IMR-90 (cell line): ENCODE measurements around the gene PNPLA5. TPM values are rescaled to one million over a fixed set of nuclear protein-coding genes. Genes with fewer than 3 reads are reported as not detected.

Source experiments
- ATAC-seq: fragments of 200-7000 bp; cut with Tn5 transposase; 2 replicates; pipeline ENCODE4 v1.9.1; 2020; ENCODE audit warnings: low read depth, mild to moderate bottlenecking, moderate library complexity
- BruUV-seq: library from RNA; stranded (reverse); fragments of 400-500 nt; replicated peaks from 2 replicates; lab custom pipeline; 2021; lab: Mats Ljungman, UMichigan
- CTCF ChIA-PET: fragments of 300-600 bp; formaldehyde crosslinking; extraction: SDS; loops from one replicate; lab custom pipeline; 2021; ENCODE audit warnings: antibody characterized with exemption; lab: Yijun Ruan, JAX
- POLR2A ChIA-PET: fragments of 300-600 bp; sonication (Branson Sonifier 250); formaldehyde crosslinking; loops from one replicate; lab custom pipeline; 2022; ENCODE audit warnings: antibody characterized with exemption; ENCODE audit not compliant: unreplicated experiment; lab: Charles Lee
- DNase-seq: peaks from one replicate; pipeline ENCODE4 v3.0.0; 2013
- H2AFZ ChIP-seq: replicated peaks from 2 replicates; pipeline ENCODE3; 2013; ENCODE audit warnings: low read length, mild to moderate bottlenecking; ENCODE audit not compliant: poor library complexity
- H2AK5ac ChIP-seq: 2 replicates; pipeline ENCODE4 v1.6.1; 2013; ENCODE audit warnings: low read depth, low read length, inconsistent platforms
- H2AK9ac ChIP-seq: replicated peaks from 2 replicates; pipeline ENCODE3; 2013; ENCODE audit warnings: mild to moderate bottlenecking, low read depth, low read length, moderate library complexity; ENCODE audit not compliant: poor library complexity
- H2BK120ac ChIP-seq: 2 replicates; pipeline ENCODE4 v1.6.1; 2013; ENCODE audit warnings: low read depth, low read length, inconsistent platforms
- H2BK15ac ChIP-seq: 3 replicates; pipeline ENCODE4 v1.6.1; 2013; ENCODE audit warnings: low read depth, low read length, inconsistent platforms
- H2BK20ac ChIP-seq: 2 replicates; pipeline ENCODE4 v1.6.1; 2013; ENCODE audit warnings: low read depth, mild to moderate bottlenecking, inconsistent platforms, low read length, moderate library complexity
- H2BK5ac ChIP-seq: 2 replicates; pipeline ENCODE4 v1.6.1; 2013; ENCODE audit warnings: mild to moderate bottlenecking, low read depth, low read length, inconsistent platforms; ENCODE audit not compliant: poor library complexity, severe bottlenecking
- H3K14ac ChIP-seq: replicated peaks from 2 replicates; pipeline ENCODE4 v1.6.1; 2013; ENCODE audit warnings: low read depth, low read length, inconsistent platforms
- H3K18ac ChIP-seq: 2 replicates; pipeline ENCODE4 v1.6.1; 2013; ENCODE audit warnings: low read depth, low read length, control low read depth
- H3K23ac ChIP-seq: 2 replicates; pipeline ENCODE4 v1.6.1; 2013; ENCODE audit warnings: low read depth, low read length, inconsistent platforms
- H3K27ac ChIP-seq: 2 replicates; pipeline ENCODE4 v1.5.1; 2013; ENCODE audit warnings: mild to moderate bottlenecking, control low read depth, low read length; ENCODE audit not compliant: insufficient read depth
- H3K27me3 ChIP-seq: 2 replicates; pipeline ENCODE4 v1.6.1; 2013; ENCODE audit warnings: low read length; ENCODE audit not compliant: control insufficient read depth, insufficient read depth
- H3K36me3 ChIP-seq: 2 replicates; pipeline ENCODE4 v1.6.1; 2013; ENCODE audit warnings: low read length, mixed read lengths; ENCODE audit not compliant: control insufficient read depth, insufficient read depth
- H3K4ac ChIP-seq: 2 replicates; pipeline ENCODE4 v1.6.1; 2013; ENCODE audit warnings: low read depth, low read length, inconsistent platforms
- H3K4me1 ChIP-seq: 2 replicates; pipeline ENCODE4 v1.6.1; 2013; ENCODE audit warnings: low read length, mixed read lengths; ENCODE audit not compliant: control insufficient read depth, insufficient read depth
- H3K4me2 ChIP-seq: 2 replicates; pipeline ENCODE4 v1.6.1; 2013; ENCODE audit warnings: low read depth, mild to moderate bottlenecking, control low read depth, low read length, moderate library complexity
- H3K4me3 ChIP-seq: 2 replicates; pipeline ENCODE4 v1.5.1; 2013; ENCODE audit warnings: low read depth, mild to moderate bottlenecking, control low read depth, low read length, moderate library complexity; ENCODE audit not compliant: insufficient read depth
- H3K56ac ChIP-seq: 2 replicates; pipeline ENCODE4 v1.6.1; 2013; ENCODE audit warnings: low read length, inconsistent platforms; ENCODE audit not compliant: insufficient read depth; ENCODE audit errors: extremely low read depth
- H3K79me1 ChIP-seq, 2 experiments: 2 replicates each; pipeline ENCODE4 v1.6.1; 2013; ENCODE audit warnings: low read length in 2 of 2, inconsistent platforms in 1 of 2, low read depth in 1 of 2
- H3K9ac ChIP-seq: 2 replicates; pipeline ENCODE4 v1.6.1; 2013; ENCODE audit warnings: low read depth, low read length, control low read depth
- H3K9me1 ChIP-seq: 2 replicates; pipeline ENCODE4 v1.6.1; 2013; ENCODE audit warnings: low read length, inconsistent platforms; ENCODE audit not compliant: insufficient read depth
- H3K9me3 ChIP-seq: 2 replicates; pipeline ENCODE4 v1.6.1; 2013; ENCODE audit warnings: low read length; ENCODE audit not compliant: control insufficient read depth, insufficient read depth
- H4K20me1 ChIP-seq: 2 replicates; pipeline ENCODE4 v1.6.1; 2013; ENCODE audit warnings: low read length, inconsistent platforms; ENCODE audit not compliant: insufficient read depth
- H4K5ac ChIP-seq: 2 replicates; pipeline ENCODE4 v1.6.1; 2013; ENCODE audit warnings: mild to moderate bottlenecking, low read depth, low read length, control low read depth
- H4K8ac ChIP-seq, 2 experiments: 2 replicates each; pipeline ENCODE4 v1.6.1; 2013; ENCODE audit warnings: low read depth in 2 of 2, low read length in 2 of 2, control low read depth in 1 of 2, inconsistent platforms in 1 of 2
- H4K91ac ChIP-seq: 2 replicates; pipeline ENCODE4 v1.6.1; 2013; ENCODE audit warnings: low read depth, low read length, inconsistent platforms; ENCODE audit not compliant: insufficient read depth
- BHLHE40 ChIP-seq: fragments of 150-350 bp; IDR thresholded peaks from 2 replicates; pipeline ENCODE4 v1.6.1; 2016; ENCODE audit warnings: mild to moderate bottlenecking, low read depth, low read length
- CEBPB ChIP-seq: IDR thresholded peaks from 2 replicates; pipeline ENCODE4 v1.6.1; 2012; ENCODE audit warnings: low read depth, low read length, improper control_type of control experiment
- FOS ChIP-seq: fragments of 150-350 bp; IDR thresholded peaks from 2 replicates; pipeline ENCODE4 v1.6.1; 2016; ENCODE audit warnings: low read depth, low read length
- MAZ ChIP-seq: IDR thresholded peaks from 2 replicates; pipeline ENCODE4 v1.6.1; 2012; ENCODE audit warnings: low read depth, mild to moderate bottlenecking, low read length, improper control_type of control experiment, moderate library complexity, borderline replicate concordance
- SMC3 ChIP-seq: fragments of 150-350 bp; IDR thresholded peaks from 2 replicates; pipeline ENCODE4 v1.6.1; 2016; ENCODE audit warnings: low read depth, mild to moderate bottlenecking, antibody characterized with exemption, low read length, moderate library complexity
- WGBS, 2 experiments: methylation state at CpG; one replicate each; pipeline versions ENCODE4 v1.1.5 to v1.1.7; 2013; ENCODE audit warnings: missing lambda C conversion rate in 2 of 2; ENCODE audit not compliant: insufficient read length in 1 of 2; ENCODE audit errors: extremely low coverage in 2 of 2; 5-methylcytosine and 5-hydroxymethylcytosine counted together
- dilution Hi-C: fragments of 300-500 bp; cut with HindIII; formaldehyde crosslinking; loops from one replicate; pipeline ENCODE4 v1.14.3; 2018; ENCODE audit warnings: low sequenced_read_pairs; ENCODE audit not compliant: unreplicated experiment
- in situ Hi-C: fragments of 300-500 bp; cut with MboI; formaldehyde crosslinking; loops from 3 replicates; pipeline ENCODE4 v1.14.3; 2019; ENCODE audit warnings: low sequenced_read_pairs, inconsistent platforms, mixed read lengths
- intact Hi-C: fragments of 100-400 bp; cut with micrococcal nuclease; formaldehyde crosslinking; loops from 2 replicates; pipeline ENCODE4 v1.10.0; 2022
- polyA plus RNA-seq, 3 experiments: library from polyadenylated mRNA; depleted of rRNA; stranded (reverse); fragments of >200 nt; gene quantifications; 2 replicates each; pipeline ENCODE4 v1.2.3, GENCODE V29; 2012; ENCODE audit warnings: low replicate concordance in 1 of 3
- total RNA-seq: library from RNA; depleted of rRNA; stranded (reverse); fragments of >200 nt; gene quantifications from 2 replicates; pipeline ENCODE4 v1.2.3, GENCODE V29; 2012

PNPLA5 gene
- total and polyA plus RNA-seq, 2 of the 4 experiments (the other 2 are of a cell fraction), result 0.18 to 0.44 TPM

- ATAC-seq, result peak; percentile 48; the same call in 1 of the 2 replicates
- CTCF ChIA-PET, result no interaction called here
Measured at GRCh38 chr22:43853328-43853931, 38.4 kb downstream of the PNPLA5 start.

More at GRCh38 chr22:43853328-43853931, 38.4 kb downstream of the PNPLA5 start:
- Histone ChIP-seq H3K9me1 (no peaks in the 10 kb centered on the region), H4K91ac (no peak overlapping the region), H3K4me2 (no peak overlapping the region), H3K4me1 (peaks cover 2% of the 10 kb centered on the region; the same call in 1 of the 2 replicates), H2AK5ac (no peak overlapping the region), H3K23ac (no peak overlapping the region), H2BK5ac (no peak overlapping the region), H4K20me1 (peaks cover 15% of the 10 kb centered on the region), H2BK120ac (no peak overlapping the region), H3K56ac (no peak overlapping the region), H3K18ac (no peak overlapping the region), H2AK9ac (no peak overlapping the region), H3K4ac (no peak overlapping the region), H3K9ac (no peak overlapping the region), H2AFZ (no peak overlapping the region), H3K14ac (no peak overlapping the region), H3K9me3 (no peaks in the 10 kb centered on the region), H3K27me3 (peaks cover 1% of the 10 kb centered on the region; the same call in 1 of the 2 replicates), H3K36me3 (no peaks in the 10 kb centered on the region), H4K5ac (no peak overlapping the region), H2BK20ac (no peak overlapping the region), H3K79me1 (peaks cover 0 to 7% of the 10 kb centered on the region in 2 experiments; a peak in 1 of 4 replicates), H4K8ac (no peak overlapping the region), H3K27ac (no peak overlapping the region), H3K4me3 (no peak overlapping the region), H2BK15ac (no peak overlapping the region)
- intact Hi-C loops (no loop called here), in situ Hi-C loops (no loop called here), dilution Hi-C loops (no loop called here)
- POLR2A ChIA-PET, result no interaction called here
- WGBS, 2 experiments, result 50% methylated on average over 1 of the region's 10 CpGs; no CpG with 5 or more reads in 1 of the 2 experiments
- no TSS peak for BruUV-seq
- no peak for TF ChIP-seq BHLHE40
- no peak for TF ChIP-seq MAZ
- TF ChIP-seq SMC3, result no peak
- TF ChIP-seq CEBPB, result no peak
- TF ChIP-seq FOS, result no peak
- DNase-seq, result no peak
